NCI-H748 treated with DMSO at 0.1 percent for 48 hours (cell line): ENCODE measurements around the gene FLII.

Experiments used
- DNase-seq: peaks from one replicate; lab custom pipeline; 2025; lab: John Stamatoyannopoulos, UW

FLII gene

DNA sequence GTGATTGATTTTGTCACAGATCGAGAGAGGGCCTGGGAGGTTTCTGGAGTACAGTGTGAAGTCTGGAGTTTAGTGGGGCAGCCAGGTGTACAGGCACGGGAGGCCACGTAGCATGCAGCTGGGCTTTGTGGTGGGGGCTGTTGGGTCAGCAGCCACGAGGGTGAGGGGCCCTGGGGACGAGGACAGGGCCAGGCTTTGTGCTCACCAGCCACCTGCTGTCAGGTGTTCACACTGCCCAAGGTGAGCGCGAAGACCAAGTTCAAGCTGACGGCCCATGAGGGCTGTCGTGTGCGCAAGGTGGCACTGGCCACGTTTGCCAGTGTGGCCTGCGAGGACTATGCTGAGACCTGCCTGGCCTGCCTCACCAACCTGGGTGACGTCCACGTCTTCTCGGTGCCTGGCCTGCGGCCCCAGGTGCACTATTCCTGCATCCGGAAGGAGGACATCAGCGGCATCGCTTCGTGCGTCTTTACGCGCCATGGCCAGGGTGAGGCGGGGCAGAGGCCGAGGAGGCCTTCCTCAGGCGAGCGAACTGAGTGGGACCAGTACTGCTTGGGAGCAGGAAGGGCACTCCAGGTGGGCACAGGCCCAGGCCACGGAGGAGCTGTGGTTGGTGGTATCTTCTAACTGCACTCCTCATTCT lies 17.2 kb downstream of the FLII start:
- no peak for DNase-seq

DNA sequence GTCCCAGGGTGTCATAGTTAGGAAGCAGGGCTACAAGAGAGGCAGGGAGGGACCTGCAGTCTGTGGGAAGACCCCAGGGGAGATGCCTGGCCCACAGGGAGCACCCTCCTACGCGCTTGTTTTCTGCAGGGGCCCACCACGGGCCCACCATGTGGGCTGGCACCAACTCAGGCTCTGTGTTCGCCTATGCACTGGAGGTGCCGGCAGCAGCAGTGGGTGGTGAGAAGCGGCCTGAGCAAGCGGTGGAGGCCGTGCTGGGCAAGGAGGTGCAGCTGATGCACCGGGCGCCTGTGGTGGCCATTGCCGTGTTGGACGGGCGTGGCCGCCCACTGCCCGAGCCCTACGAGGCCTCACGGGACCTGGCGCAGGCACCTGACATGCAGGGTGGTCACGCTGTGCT lies 18.1 kb downstream of the FLII start:
- DNase-seq = no peak

DNA sequence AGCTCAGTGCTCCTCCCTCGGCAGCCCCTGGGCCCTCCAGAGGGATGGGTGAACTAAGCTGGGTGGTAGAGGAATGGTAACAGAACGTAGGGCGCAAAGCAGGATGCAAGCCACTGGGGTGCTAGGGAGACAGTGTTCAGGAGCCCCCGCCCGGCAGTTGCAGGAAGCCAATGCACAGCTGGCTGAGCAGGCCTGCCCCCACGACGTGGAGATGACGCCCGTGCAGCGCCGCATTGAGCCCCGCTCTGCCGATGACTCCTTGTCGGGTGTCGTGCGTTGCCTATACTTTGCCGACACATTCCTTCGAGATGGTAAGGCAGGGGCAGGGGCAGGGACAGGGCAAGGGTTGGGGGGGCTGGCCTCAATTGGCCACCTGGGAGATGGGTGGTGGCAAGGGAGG lies 20.2 kb downstream of the FLII start:
- DNase-seq = no peak

DNA sequence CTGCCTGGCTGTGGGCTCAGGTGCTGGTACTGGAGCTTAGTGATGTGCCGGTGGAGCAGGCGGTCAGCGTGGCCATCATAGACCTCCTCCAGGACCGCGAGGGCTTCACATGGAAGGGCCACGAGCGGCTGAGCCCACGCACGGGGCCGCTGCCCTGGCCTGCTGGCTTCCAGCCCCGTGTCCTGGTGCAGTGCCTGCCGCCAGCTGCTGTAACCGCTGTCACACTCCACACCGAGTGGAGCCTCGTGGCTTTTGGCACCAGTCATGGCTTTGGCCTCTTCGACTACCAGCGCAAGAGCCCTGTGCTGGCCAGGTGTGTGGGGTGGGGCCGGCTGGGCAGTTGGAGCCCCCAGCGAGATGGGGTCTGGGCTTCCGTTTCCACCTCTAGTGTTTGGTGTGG lies 21.1 kb downstream of the FLII start:
- DNase-seq = no peak

DNA sequence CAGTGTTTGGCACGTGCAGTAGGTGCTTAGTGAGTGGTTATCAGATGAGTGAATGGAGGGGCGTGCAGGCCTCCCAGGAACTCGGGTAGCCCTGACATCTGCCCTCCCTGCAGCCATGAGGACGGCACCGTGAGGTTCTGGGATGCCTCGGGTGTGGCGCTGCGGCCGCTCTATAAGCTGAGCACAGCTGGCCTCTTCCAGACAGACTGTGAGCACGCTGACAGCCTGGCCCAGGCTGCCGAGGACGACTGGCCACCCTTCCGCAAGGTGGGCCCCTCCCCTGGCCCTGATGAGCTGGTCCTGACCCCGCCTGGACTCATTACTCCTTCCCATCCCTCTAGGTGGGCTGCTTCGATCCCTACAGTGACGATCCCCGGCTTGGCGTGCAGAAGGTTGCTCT lies 22.0 kb downstream of the FLII start:
- DNase-seq = no peak

DNA sequence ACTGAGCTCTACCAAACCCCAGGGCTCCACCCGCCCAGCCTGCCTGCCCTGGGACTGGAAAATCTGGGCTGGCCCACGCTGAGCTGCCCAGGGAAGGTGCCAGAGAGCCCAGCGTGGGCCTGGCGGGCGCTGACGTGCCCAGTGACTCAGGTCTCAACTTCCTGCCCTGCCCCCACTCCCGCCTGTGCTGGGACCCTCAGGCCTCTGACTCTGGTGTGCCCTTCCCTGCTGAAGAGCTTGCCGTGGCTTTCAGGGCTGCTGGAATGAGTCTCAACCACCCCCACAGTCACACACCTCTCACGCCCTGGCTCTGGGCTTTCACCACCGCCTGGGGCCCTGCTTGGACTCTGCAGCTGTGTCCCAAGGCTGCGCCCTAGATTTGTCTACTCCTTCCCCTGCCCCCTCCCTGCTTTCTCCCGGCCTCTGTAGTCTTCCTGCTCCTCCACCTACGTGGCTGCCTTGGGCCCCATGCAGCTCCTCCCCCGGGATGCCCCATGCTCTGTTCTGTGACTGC lies 22.7 kb downstream of the FLII start:
- DNase-seq = no peak

DNA sequence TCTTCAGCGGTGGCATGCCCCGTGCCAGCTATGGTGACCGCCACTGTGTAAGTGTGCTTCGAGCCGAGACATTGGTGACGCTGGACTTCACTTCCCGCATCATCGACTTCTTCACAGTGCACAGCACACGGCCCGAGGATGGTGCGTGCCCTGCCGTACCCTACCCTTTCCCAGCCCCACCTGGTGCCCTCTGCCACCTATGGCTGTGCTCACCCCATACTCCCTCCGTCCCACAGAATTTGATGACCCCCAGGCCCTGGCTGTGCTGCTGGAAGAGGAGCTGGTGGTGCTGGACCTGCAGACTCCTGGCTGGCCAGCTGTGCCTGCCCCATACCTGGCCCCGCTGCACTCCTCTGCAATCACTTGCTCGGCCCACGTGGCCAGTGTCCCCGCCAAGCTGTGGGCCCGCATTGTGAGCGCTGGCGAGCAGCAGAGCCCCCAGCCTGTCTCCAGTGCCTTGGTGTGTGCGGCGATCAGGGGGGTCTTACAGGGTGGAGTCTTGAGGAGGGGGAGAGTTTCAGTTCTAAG lies 23.6 kb downstream of the FLII start:
- DNase-seq = no peak

DNA sequence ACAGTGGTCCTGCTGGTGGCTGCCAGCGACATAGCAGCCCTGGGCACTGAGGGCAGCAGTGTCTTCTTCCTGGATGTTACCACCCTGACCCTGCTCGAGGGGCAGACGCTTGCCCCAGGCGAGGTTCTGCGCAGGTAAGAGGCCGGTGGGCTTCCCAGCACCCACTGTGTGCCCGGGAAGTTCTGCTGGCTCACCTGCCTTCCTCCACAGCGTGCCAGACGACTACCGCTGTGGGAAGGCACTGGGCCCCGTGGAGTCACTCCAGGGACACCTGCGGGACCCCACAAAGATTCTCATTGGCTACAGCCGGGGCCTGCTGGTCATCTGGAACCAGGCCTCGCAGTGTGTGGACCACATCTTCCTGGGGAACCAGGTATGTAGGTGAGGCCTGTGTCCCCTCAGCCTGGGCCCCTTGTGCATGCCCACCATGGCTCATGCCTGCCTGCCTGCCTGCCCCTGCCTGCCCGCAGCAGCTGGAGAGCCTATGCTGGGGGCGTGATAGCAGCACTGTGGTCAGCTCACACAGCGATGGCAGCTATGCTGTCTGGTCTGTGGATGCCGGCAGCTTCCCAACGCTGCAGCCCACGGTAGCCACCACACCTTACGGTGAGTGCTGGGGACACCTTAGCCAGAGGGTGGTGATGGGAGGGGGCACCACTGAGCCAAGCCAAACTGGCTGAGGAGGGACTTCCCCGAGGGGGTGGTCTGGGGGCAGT lies 24.6 kb downstream of the FLII start:
- DNase-seq = no peak

DNA sequence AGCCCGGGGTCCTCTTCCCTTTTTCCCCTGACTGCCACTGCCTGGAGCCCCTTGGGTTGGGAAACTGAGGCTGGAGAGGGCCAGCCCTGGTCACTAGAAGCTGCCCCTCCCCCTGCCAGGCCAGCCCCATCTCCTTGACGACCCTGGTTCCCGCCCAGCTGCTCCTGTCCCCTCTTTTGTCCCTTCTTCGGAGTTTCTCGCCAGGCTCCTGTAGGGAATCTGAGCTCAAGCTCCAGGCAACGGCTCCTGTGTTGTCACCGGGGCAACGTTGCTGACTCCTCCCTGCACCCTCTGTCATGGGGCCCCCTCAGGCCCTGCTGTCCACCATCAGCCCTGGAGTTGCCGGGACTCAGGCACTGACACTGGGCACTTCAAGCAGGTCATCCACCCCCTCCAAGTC lies 27.4 kb downstream of the FLII start:
- no peak for DNase-seq

DNA sequence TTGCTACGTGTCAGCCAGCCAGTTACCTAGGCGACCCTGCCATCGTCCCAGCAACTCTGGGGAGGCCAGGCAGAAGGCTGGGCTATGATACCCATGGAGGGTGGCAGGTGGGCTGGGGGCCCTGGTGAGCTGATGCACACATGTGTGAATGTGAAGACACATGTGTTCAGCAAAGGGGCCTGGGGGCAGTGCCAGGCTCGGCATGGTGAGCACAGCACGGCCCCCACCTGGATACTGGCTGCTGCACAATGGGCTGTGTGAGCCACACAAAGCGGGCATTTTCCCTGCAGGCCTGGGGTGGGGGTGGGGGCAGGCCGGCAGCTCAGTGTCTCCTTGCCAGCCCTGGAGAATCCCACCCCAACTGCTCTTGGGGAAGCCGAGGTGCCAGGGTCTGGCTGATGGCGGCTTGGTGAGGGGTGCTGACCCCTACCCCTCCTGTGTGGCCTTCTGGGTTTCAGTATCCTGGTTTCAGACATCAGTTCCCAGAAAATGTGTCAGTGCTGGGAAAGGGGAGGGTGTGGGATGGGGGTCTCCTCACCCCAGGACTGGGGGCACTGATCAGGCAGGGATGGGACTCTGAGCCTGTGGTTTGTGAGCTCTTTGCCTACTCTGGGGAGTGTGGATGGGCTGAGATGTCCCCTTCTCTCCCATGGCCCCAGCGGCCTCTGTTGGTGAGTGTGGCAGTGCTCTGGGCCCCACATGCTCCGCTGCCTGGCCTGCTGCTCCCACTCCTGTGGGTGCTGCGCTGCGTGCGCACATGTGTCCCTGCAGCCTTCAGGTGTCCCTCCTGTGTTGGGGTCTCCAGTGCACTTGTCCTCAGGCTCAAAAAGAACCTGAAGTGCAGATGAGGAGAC lies 28.0 kb downstream of the FLII start:
- no peak for DNase-seq

DNA sequence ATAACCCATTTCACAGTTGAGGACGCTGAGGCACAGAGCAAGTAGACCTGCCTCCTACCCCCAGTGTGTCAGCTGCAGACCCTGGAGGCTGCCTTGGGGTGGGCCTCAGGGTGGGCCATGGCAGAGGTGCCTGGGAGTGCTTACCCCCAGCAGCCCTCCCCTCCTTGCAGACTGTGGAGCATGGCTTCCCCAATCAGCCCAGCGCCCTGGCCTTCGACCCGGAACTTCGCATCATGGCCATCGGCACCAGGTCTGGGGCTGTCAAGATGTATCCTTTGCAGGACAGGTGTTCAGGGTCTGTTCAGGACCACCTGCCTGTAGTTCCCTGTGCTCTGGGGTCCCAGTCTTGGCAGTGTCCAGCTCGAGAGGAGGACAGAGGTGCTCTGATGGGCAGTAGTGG lies 28.8 kb downstream of the FLII start:
- DNase-seq = no peak

DNA sequence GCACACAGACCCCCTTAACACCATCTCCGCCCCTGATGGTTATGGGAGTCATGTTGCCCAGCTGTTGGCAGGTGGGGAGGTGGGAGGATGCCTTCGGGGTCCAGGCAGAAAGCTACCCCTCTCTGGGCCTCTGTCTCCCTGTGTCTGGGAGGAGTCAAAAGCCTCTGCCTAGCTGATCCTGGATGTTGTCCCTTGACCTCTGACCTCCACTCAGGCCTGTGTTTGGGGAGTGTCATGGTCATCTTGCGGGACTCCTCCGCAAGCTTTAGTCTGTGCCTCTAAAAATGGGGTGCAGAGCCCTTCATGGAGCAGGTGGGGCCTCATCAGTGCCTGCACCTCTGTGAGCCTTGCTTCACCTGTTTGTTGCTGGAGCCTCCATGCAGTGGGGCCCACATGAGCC lies 29.3 kb downstream of the FLII start:
- no peak for DNase-seq

DNA sequence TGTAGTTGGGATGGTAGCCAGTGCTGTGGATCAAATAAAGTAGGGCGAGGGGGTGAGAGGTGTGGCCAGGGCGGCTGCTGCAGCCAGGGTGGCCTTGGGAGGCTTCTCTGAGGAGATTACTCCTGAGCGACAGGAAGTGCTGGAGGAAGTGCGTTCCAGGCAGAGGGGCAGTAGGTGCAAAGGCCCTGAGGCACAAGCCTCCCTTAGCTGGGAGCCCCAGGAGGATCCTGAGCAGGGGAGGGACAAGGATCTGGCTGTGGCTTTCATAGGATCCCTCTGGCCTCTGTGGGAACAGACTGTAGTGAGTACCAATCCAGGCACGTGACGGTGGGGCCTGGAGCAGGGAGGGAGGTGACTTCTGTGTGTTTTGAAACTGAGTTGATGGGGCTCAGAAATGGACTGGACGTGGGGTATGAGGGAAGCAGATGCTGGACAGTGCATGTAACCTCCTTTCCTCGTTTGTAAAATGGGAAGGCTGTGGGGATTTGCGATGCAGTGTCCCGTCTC lies 30.3 kb downstream of the FLII start:
- DNase-seq = no peak

DNA sequence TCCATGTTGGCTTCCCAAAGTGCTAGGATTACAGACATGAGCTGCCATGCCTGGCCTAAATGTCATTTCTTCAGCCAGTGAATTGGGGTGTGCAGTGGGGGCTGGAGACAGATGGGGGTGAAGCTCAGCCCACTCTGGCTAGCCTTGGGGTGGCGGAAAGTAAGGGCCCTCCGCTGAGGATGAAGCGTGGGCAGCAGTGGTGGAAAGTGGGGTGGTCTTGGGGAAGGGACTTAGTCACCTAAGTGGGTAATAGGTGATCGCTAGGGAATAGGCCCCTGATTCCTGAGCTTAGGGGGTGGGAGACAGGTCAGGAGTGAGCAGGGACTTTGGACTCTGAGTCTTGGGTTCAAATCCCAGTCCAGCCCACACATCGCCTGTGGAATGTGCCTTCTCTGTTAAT lies 30.9 kb downstream of the FLII start:
- no peak for DNase-seq

DNA sequence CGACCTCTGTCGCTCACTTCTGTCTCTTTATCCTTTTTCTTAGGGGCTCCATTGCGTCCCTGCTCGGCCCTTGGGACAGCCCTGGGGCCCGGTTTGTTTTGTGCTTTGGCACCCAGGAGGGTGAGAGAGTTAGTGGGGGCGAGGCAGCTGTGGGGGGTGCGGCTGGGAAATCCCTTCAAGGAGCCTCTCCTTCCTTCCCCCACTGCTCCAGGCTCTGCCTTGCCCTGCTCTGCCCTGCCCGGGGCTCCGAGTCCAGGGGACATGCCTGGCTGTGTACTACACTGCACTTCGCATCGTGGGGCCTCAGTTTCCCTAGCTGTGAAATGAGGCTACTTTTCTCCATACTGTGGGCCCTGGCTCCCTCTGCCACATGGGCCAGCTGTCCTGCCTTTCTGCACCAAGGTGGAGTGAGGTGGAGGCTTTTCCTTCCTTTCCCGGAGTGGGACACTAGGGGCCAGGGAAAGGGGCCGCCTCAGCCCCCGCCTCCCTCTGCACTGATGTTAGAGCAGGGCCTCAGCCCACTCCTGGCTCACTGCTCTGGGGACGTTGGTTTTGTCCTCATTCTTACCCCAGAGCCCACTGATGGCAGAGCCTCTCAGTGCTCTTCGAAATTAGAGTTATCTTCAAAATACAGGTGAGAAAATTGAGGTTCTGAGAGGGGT lies 32.1 kb downstream of the FLII start:
- DNase-seq = no peak

DNA sequence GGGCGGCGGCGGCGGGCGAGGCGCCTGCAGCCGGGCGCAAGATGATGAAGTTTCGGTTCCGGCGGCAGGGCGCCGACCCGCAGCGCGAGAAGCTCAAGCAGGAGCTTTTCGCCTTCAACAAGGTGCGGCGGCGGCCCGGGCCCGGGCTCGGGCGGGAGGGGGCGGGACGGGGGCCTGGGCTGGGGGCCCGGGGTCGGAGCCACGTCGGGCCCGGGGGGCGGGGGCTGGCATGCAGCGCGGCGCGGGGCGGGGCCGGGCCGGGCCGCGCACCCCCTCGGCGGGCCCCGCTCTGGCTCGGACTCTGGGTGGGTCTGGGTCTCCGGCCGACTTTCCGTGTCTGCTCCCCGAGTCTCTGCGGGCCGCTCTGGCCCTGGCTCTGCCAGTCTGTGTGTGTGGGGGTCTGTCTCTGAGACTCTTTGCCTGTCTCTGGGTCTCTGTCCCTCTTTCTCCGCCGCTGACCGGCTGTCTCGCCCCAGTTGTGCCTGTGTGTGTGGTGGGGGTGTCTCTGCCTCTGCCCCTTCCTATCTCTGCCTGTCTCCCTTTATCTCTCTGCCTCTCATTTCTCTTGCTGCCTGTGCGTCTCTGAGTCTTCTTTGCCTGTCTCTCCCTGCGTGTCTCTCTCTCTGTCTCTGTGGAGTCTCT lies 32.8 kb downstream of the FLII start:
- DNase-seq = no peak

DNA sequence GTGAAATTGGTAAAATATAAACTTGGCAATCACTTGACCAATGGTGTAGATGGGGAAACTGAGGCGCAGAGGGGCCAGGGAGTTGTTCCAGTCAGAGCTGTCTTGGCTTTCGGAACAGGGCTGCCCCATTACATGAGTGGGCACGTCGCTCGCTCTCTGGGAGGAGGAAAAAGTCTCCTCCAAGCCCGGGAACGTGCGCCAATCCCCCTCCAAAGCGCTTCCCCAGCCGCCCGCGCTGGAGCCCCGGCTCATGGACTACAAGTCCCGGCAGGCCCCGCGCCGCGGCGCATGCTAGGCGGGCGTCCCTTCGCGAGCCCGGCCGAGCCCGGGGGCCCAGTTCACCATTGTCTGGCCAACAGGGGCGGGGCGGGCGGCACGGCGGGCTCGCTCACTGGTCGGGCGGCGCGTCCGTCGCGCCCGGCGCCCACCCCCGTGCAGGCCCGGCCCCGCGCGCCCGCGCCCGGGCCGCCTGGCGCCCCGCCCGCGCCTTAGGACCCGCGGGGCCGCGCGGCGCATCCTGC lies 33.4 kb downstream of the FLII start, which contains the start of gene LLGL1:
Gene LLGL1 (plus strand): TSS at position 515 of the 521 bp plus-strand sequence. CDS start 48 bp downstream, outside the sequence.
- DNase-seq = peak; percentile 86

DNA sequence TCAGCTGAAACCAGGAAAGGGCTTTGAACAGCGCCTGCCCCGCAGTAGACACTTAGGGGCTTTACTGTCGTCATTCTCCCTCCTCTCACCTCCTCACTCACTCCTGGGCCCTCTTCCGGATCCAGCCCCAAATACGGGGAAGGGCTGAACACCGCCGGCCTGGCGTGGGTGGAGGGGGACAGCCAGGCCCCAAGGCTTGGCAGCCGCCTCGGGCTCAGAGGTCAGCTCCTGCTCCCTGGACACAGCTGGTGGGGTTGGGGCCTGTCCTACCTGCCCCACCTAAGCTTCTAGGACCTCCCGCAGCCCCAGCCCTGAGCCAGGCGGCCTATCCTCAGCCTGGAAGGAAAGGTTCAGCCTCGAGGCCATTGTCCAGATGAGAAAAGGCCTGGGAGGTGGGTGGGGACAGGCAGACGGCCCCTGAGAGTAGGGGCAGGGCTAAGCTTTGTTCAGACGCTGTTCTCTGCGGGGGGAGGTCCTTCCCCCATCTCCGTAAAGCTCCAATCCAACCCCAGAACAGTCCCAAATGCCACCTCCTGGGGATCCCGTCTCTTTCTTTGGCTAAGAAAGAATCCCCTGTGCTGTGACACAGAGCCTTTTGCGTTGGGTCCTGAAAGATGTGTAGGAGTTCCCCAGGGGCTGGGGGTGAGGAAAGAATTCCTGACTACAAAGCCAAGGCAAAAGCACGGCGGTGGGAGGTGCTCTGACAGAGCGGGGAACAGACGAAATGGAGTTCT lies 34.0 kb downstream of the FLII start:
- no peak for DNase-seq

DNA sequence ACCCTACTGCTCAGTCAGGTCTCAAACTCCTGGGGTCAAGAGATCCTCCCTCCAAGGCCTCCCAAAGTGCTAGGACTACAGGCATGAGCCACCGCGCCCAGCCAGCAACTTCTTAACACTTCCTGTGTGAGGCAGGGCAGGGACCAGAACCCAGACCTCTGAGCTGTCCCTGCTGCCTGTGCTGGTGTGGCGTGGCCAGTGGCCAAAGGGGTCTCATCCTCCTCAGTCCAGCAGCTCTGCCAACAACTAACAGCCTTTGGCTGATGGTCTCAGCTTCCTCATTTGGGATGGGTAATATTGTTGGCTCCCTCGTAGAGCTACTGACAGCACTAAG lies 34.5 kb downstream of the FLII start:
- DNase-seq = no peak

DNA sequence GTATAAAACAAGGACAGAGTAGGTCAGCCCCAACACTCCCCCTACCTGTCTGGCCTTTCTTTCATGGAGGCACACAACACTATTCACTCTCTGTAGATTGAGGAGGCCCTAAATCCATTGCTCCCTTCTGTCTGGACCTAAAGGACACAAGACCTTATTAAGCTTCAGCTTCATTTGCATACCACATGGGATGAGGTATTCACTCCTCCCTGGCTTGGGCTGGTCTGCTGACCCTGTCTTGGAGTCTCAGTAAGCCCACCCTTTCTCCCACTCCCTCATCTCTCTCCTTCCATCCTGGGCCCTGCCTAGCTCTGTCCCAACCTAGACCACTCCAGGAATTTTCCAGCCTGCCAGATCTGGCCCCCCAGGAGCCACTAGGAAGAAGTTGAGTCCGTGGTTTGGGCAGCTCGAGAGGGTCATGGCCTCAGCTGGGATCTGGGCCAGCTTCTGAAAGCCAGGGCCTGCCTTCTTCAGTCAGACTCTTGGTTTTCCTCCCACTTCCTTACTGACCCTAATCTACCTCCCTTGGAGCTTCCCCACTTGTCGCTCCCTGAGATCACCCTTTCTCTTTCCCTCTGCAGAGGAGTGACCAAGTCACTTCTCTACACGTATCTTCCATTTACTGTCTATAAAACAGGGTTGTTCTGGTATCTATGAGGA lies 39.7 kb downstream of the FLII start:
- DNase-seq = no peak
